KMS-11 (cell line): ENCODE measurements around the gene MDFIC.

Source experiments
- H2AFZ ChIP-seq: fragments of 200-600 bp; sonication (generic); 2 replicates; pipeline ENCODE4 v1.6.1; 2016; ENCODE audit warnings: antibody characterized with exemption, mixed run types, low read depth
- H3K27ac ChIP-seq: fragments of 200-600 bp; sonication (generic); 2 replicates; pipeline ENCODE4 v1.6.1; 2016; ENCODE audit warnings: mild to moderate bottlenecking, mixed run types
- H3K27me3 ChIP-seq: fragments of 200-600 bp; sonication (generic); 2 replicates; pipeline ENCODE4 v1.6.1; 2017; ENCODE audit warnings: mild to moderate bottlenecking, low read depth, mixed run types, moderate library complexity; ENCODE audit not compliant: insufficient read depth
- H3K36me3 ChIP-seq: fragments of 200-600 bp; sonication (generic); 2 replicates; pipeline ENCODE4 v1.6.1; 2017; ENCODE audit warnings: mild to moderate bottlenecking, mixed run types; ENCODE audit not compliant: insufficient read depth
- H3K4me1 ChIP-seq: fragments of 200-600 bp; sonication (generic); 2 replicates; pipeline ENCODE4 v1.6.1; 2016; ENCODE audit warnings: mild to moderate bottlenecking, low read depth, mixed run types; ENCODE audit not compliant: poor library complexity, severe bottlenecking
- H3K4me2 ChIP-seq: fragments of 200-600 bp; sonication (generic); 2 replicates; pipeline ENCODE4 v1.7.0; 2016; ENCODE audit warnings: mild to moderate bottlenecking, mixed run types
- H3K4me3 ChIP-seq: fragments of 200-600 bp; sonication (generic); IDR thresholded peaks from 2 replicates; pipeline ENCODE4 v1.6.1; 2017; ENCODE audit warnings: low read depth, low read length, mixed read lengths; ENCODE audit not compliant: insufficient read depth
- H3K79me2 ChIP-seq: fragments of 200-600 bp; sonication (generic); 2 replicates; pipeline ENCODE4 v1.6.1; 2016; ENCODE audit warnings: low read depth, mixed run types; ENCODE audit not compliant: insufficient read depth
- H3K9ac ChIP-seq: fragments of 200-600 bp; sonication (generic); 2 replicates; pipeline ENCODE4 v1.6.1; 2016; ENCODE audit warnings: mild to moderate bottlenecking, mixed run types
- H4K20me1 ChIP-seq: fragments of 200-600 bp; sonication (generic); 2 replicates; pipeline ENCODE4 v1.6.1; 2016; ENCODE audit warnings: mild to moderate bottlenecking, mixed run types; ENCODE audit not compliant: insufficient read depth
- TF ChIP-seq, protein P1 (sequence below): fragments of 200-600 bp; sonication (generic); conservative IDR thresholded peaks from 2 replicates; pipeline ENCODE4 v1.6.1; 2017; ENCODE audit warnings: low read depth, mild to moderate bottlenecking, antibody characterized with exemption, low read length, moderate library complexity, mixed read lengths

Gene MDFIC

DNA sequence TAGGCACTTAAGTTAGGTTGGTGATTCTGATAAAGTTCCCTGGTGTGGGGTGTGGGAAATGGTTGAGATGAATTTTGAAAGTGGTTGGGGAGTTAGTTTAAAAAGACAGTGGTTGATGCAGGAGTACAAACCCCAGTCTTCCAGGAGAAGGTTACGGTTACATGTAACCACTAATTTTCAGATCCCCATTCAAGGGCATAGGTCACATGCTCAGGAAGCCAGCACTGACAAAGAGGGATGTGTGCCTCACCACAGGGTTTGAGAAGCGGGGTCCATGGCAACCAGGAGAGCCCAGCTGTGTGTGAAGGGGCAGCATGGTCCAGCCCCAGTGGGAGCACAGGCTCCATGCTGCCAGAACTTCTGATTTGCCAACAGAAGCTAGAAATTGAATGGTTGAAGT lies 144.2 kb downstream of the MDFIC start:
- Histone ChIP-seq H2AFZ (no peak overlapping the region), H3K4me1 (no peaks in the 10 kb centered on the region), H3K27me3 (no peaks in the 10 kb centered on the region), H3K4me2 (no peak overlapping the region), H4K20me1 (no peaks in the 10 kb centered on the region), H3K9ac (no peak overlapping the region), H3K4me3 (no peak overlapping the region), H3K36me3 (no peaks in the 10 kb centered on the region), H3K79me2 (no peaks in the 10 kb centered on the region), H3K27ac (no peak overlapping the region)
- TF ChIP-seq, protein P1, sequence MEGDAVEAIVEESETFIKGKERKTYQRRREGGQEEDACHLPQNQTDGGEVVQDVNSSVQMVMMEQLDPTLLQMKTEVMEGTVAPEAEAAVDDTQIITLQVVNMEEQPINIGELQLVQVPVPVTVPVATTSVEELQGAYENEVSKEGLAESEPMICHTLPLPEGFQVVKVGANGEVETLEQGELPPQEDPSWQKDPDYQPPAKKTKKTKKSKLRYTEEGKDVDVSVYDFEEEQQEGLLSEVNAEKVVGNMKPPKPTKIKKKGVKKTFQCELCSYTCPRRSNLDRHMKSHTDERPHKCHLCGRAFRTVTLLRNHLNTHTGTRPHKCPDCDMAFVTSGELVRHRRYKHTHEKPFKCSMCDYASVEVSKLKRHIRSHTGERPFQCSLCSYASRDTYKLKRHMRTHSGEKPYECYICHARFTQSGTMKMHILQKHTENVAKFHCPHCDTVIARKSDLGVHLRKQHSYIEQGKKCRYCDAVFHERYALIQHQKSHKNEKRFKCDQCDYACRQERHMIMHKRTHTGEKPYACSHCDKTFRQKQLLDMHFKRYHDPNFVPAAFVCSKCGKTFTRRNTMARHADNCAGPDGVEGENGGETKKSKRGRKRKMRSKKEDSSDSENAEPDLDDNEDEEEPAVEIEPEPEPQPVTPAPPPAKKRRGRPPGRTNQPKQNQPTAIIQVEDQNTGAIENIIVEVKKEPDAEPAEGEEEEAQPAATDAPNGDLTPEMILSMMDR, result no peak

DNA sequence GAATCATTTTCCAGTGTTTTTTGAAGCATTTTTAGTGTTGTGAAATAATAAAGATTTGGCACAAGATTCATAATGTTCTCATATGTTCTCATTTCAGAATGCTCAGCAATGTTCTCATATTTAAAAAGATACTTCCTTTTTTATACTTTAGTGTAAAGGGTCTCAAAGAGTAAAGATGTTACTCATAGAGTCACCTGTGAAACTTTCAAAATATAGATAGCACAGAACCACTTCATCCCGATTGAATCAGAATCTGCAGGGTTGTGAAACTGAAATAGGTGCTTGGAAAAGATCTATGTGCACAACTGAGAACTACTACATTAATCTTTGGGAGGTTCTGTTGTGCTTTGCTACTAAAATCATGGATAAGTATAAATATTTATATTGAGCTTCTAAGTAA lies 144.7 kb downstream of the MDFIC start:
- no peaks in the 10 kb centered on the region for H3K27me3 ChIP-seq
- TF ChIP-seq, protein P1, result no peak
- H3K4me1 ChIP-seq, result no peaks in the 10 kb centered on the region
- no peak overlapping the region for H3K27ac ChIP-seq
- no peaks in the 10 kb centered on the region for H3K79me2 ChIP-seq
- no peak overlapping the region for H2AFZ ChIP-seq
- no peak overlapping the region for H3K9ac ChIP-seq
- H3K4me3 ChIP-seq, result no peak overlapping the region
- H3K4me2 ChIP-seq, result no peak overlapping the region
- H4K20me1 ChIP-seq, result no peaks in the 10 kb centered on the region
- no peaks in the 10 kb centered on the region for H3K36me3 ChIP-seq

DNA sequence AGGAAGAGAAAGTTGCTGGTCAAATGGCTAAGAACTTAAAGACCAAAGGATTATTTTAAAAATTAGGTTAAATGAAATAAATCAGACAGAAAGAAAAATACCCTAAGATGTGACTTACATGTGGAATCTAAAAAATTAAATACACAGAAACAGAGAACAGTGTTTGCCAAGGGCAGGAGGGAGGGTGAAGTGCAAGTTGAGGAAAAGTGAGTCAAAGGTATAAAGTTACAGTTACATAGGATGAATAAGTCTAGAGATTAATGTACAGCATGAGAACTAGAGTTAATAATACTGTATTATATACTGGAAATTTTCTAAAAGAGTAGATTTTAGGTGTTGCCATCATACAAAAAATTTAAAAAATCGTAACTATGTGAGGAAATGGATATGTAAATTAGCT lies 146.3 kb downstream of the MDFIC start:
- Histone ChIP-seq H3K79me2 (no peaks in the 10 kb centered on the region), H3K27ac (no peak overlapping the region), H4K20me1 (no peaks in the 10 kb centered on the region), H3K4me1 (no peaks in the 10 kb centered on the region), H3K27me3 (no peaks in the 10 kb centered on the region), H2AFZ (no peak overlapping the region), H3K9ac (no peak overlapping the region), H3K4me2 (no peak overlapping the region), H3K4me3 (no peak overlapping the region), H3K36me3 (no peaks in the 10 kb centered on the region)
- TF ChIP-seq, protein P1, result no peak
